Measurements from ENCODE around the gene RANBP1.

The RANBP1 gene

GRCh38 chr22:20105456-20106204 is 10.3 kb upstream of the RANBP1 start:
- ChIA-PET CTCF (interaction anchor here (0.5 kb wide), 1 partner anchor 10 kb away, joined by 3 read pairs; no protein-coding TSS in a partner anchor), POLR2A (interaction anchor here (1.0 kb wide), 1 partner anchor 26 kb away, joined by 3 read pairs; the partner anchor contains the start of gene DGCR8)
- DNase-seq (ENCODE audit: extremely low spot score) = no peak
- TF ChIP-seq CTBP1 (IDR thresholded peaks at IDR 0.05; ENCODE audit: borderline replicate concordance) (no peak), FOXA1 (IDR thresholded peaks at IDR 0.05) (no peak)

- POLR2A ChIA-PET = interaction anchor here (2.2 kb wide), 1 partner anchor 11 kb away, joined by 14 read pairs; the partner anchor contains the start of genes RANBP1 and TRMT2A
- TF ChIP-seq FOXK2 (IDR thresholded peaks at IDR 0.05) (no peak), FOXM1 (IDR thresholded peaks at IDR 0.05; ENCODE audit: borderline replicate concordance) (no peak), ELF4 (IDR thresholded peaks at IDR 0.05) (no peak), ZNF384 (IDR thresholded peaks at IDR 0.05) (no peak), SUZ12 (IDR thresholded peaks at IDR 0.05) (no peak), TARDBP (IDR thresholded peaks at IDR 0.05) (no peak)
- CTCF ChIA-PET = no interaction called here
- no peak for DNase-seq (ENCODE audit: extremely low spot score)
Observed at GRCh38 chr22:20106205-20106848, 9.6 kb upstream of the RANBP1 start.

GRCh38 chr22:20106849-20107237 is 9.1 kb upstream of the RANBP1 start:
- DNase-seq (ENCODE audit: extremely low spot score) = no peak
- ChIA-PET CTCF (no interaction called here), POLR2A (interaction anchor here (2.2 kb wide), 1 partner anchor 10 kb away, joined by 14 read pairs; the partner anchor contains the start of genes RANBP1 and TRMT2A)
- TF ChIP-seq FOXK2 (IDR thresholded peaks at IDR 0.05) (no peak), ZNF384 (IDR thresholded peaks at IDR 0.05) (no peak), FOXA1 (IDR thresholded peaks at IDR 0.05) (no peak), PKNOX1 (IDR thresholded peaks at IDR 0.05) (no peak), TARDBP (IDR thresholded peaks at IDR 0.05) (no peak), FOXM1 (IDR thresholded peaks at IDR 0.05; ENCODE audit: borderline replicate concordance) (no peak), ELF4 (IDR thresholded peaks at IDR 0.05) (no peak)

- POLR2A ChIA-PET = interaction anchor here (1.8 to 2.2 kb wide), 2 partner anchors 9 to 28 kb away, joined by 9 to 14 read pairs; partner anchors contain the start of genes DGCR8, RANBP1 and TRMT2A
- DNase-seq (ENCODE audit: extremely low spot score) = no peak
- no peak for TF ChIP-seq FOXK2 (IDR thresholded peaks at IDR 0.05)
- TF ChIP-seq ZNF384 (IDR thresholded peaks at IDR 0.05) = no peak
- no peak for TF ChIP-seq NFRKB (IDR thresholded peaks at IDR 0.05)
- TF ChIP-seq FOXA1 (IDR thresholded peaks at IDR 0.05) = no peak
- no peak for TF ChIP-seq HDGF (IDR thresholded peaks at IDR 0.05; ENCODE audit: borderline replicate concordance)
- no peak for TF ChIP-seq CTBP1 (IDR thresholded peaks at IDR 0.05; ENCODE audit: borderline replicate concordance)
- TF ChIP-seq ELF4 (IDR thresholded peaks at IDR 0.05) = no peak
- CTCF ChIA-PET = no interaction called here
Observed at GRCh38 chr22:20107471-20107901, 8.4 kb upstream of the RANBP1 start.

GRCh38 chr22:20107951-20108756 is 7.8 kb upstream of the RANBP1 start:
- TF ChIP-seq BHLHE40 (IDR thresholded peaks at IDR 0.05; ENCODE audit: borderline replicate concordance) (no peak), L3MBTL2 (conservative IDR thresholded peaks at IDR 0.05) (no peak), SUZ12 (IDR thresholded peaks at IDR 0.05) (no peak), HDGF (IDR thresholded peaks at IDR 0.05; ENCODE audit: borderline replicate concordance) (no peak), CTBP1 (IDR thresholded peaks at IDR 0.05; ENCODE audit: borderline replicate concordance) (no peak), ELF4 (IDR thresholded peaks at IDR 0.05) (no peak), PKNOX1 (IDR thresholded peaks at IDR 0.05) (no peak), FOXA1 (IDR thresholded peaks at IDR 0.05) (no peak), ARNT (IDR thresholded peaks at IDR 0.05) (no peak)
- ChIA-PET POLR2A (interaction anchor here (1.8 to 2.2 kb wide), 2 partner anchors 9 to 29 kb away, joined by 9 to 14 read pairs; partner anchors contain the start of genes DGCR8, RANBP1 and TRMT2A), CTCF (no interaction called here)
- DNase-seq (ENCODE audit: extremely low spot score) = no peak

GRCh38 chr22:20108757-20109230 is 7.1 kb upstream of the RANBP1 start:
- POLR2A ChIA-PET = interaction anchor here (0.8 to 2.2 kb wide), 3 partner anchors 8 to 30 kb away, joined by 3 to 14 read pairs (median 9); partner anchors contain the start of genes DGCR8, RANBP1 and TRMT2A
- no peak for TF ChIP-seq ZNF384 (IDR thresholded peaks at IDR 0.05)
- CTCF ChIA-PET = no interaction called here
- no peak for DNase-seq (ENCODE audit: extremely low spot score)

All from HEK293T (cell line).